Hepatocyte (in vitro differentiated cells): ENCODE measurements around the gene ACACB.

Source experiments
- CTCF ChIP-seq: fragments of 200-600 bp; sonication (generic); IDR thresholded peaks from 2 replicates; pipeline ENCODE4 v1.5.1; 2016; ENCODE audit warnings: antibody characterized with exemption, mild to moderate bottlenecking; ENCODE audit not compliant: poor library complexity
- EZH2 ChIP-seq: fragments of 200-600 bp; sonication (generic); IDR thresholded peaks from 2 replicates; pipeline ENCODE4 v1.6.1; 2016; ENCODE audit warnings: antibody characterized with exemption, mild to moderate bottlenecking, borderline replicate concordance
- EZH2phosphoT487 ChIP-seq: fragments of 200-600 bp; sonication (generic); IDR thresholded peaks from one replicate; pipeline ENCODE4 v1.6.1; 2018; ENCODE audit warnings: antibody characterized with exemption, mild to moderate bottlenecking, low read depth, moderate library complexity; ENCODE audit not compliant: unreplicated experiment, severe bottlenecking

- TF ChIP-seq CTCF: no peak
- TF ChIP-seq EZH2: no peak
- TF ChIP-seq EZH2phosphoT487: no peak
Observed at GRCh38 chr12:109098183-109098604, 18.2 kb upstream of the ACACB start.
